Renal pelvis (tissue), 4 donors: ENCODE results near the gene TBC1D5. TPM values are rescaled to one million over a fixed set of nuclear protein-coding genes. Genes with fewer than 3 reads are reported as not detected.

ENCODE experiments used
- DNase-seq: peaks from one replicate; pipeline ENCODE4 v3.0.0-alpha.2; 2013
- polyA plus RNA-seq, 3 donors: library from polyadenylated mRNA; unstranded; fragments of 120-200 nt; gene quantifications; one replicate each; pipeline ENCODE4 v1.2.1, GENCODE V29; 2013; ENCODE audit not compliant: insufficient read length in 3 of 3

TBC1D5 gene
- polyA plus RNA-seq, 3 donors, result 46.4 to 52.8 (median 48.8) TPM

- no peak for DNase-seq
Measured at GRCh38 chr3:17110660-17111396, 631.6 kb downstream of the TBC1D5 start.
